CD4-positive, alpha-beta T cell treated with Interleukin-2 at 100 ng/mL for 4 hours (primary cell): ENCODE results near the gene SUDS3.
"Not testable (repeated sequence)": the region's sequence is repeated elsewhere in the genome, so short reads cannot be mapped to it uniquely, and the experiment has no call there.

ENCODE experiments used
- DNase-seq: peaks from one replicate; pipeline ENCODE4 v3.0.0-alpha.2; 2020; ENCODE audit warnings: low spot score

The SUDS3 gene

GRCh38 chr12:118376089-118377020 is at the start of gene SUDS3:
SUDS3 (plus strand) TSS chr12:118376555; CDS start chr12:118376692, 137 bp downstream.
- peak; percentile 94 for DNase-seq

GRCh38 chr12:118326991-118327390 is 49.4 kb upstream of the SUDS3 start:
- DNase-seq, result no peak

- no peak for DNase-seq
Measured at GRCh38 chr12:118327391-118327790, 49.0 kb upstream of the SUDS3 start.

GRCh38 chr12:118328486-118329330 is 47.6 kb upstream of the SUDS3 start:
- no peak for DNase-seq

- DNase-seq, result no peak
Measured at GRCh38 chr12:118330421-118331018, 45.8 kb upstream of the SUDS3 start.

- no peak for DNase-seq
Measured at GRCh38 chr12:118332511-118332910, 43.8 kb upstream of the SUDS3 start.

GRCh38 chr12:118334241-118334640 is 42.1 kb upstream of the SUDS3 start:
- no peak for DNase-seq

GRCh38 chr12:118334939-118335567 is 41.3 kb upstream of the SUDS3 start:
- no peak for DNase-seq

GRCh38 chr12:118336123-118336522 is 40.2 kb upstream of the SUDS3 start:
- no peak for DNase-seq

GRCh38 chr12:118337194-118337838 is 39.0 kb upstream of the SUDS3 start:
- no peak for DNase-seq

GRCh38 chr12:118342090-118342489 is 34.3 kb upstream of the SUDS3 start:
- DNase-seq, result no peak

GRCh38 chr12:118344829-118345228 is 31.5 kb upstream of the SUDS3 start:
- DNase-seq, result no peak

- no peak for DNase-seq
Measured at GRCh38 chr12:118345355-118345754, 31.0 kb upstream of the SUDS3 start.

- no peak for DNase-seq
Measured at GRCh38 chr12:118346895-118347294, 29.5 kb upstream of the SUDS3 start.

GRCh38 chr12:118347916-118348315 is 28.4 kb upstream of the SUDS3 start:
- no peak for DNase-seq

GRCh38 chr12:118350908-118351559 is 25.3 kb upstream of the SUDS3 start:
- DNase-seq, result no peak

GRCh38 chr12:118353721-118354120 is 22.6 kb upstream of the SUDS3 start:
- DNase-seq, result no peak

GRCh38 chr12:118354503-118354902 is 21.9 kb upstream of the SUDS3 start:
- DNase-seq, result not testable (repeated sequence)

GRCh38 chr12:118354903-118355302 is 21.5 kb upstream of the SUDS3 start:
- DNase-seq, result no peak

GRCh38 chr12:118355843-118356242 is 20.5 kb upstream of the SUDS3 start:
- DNase-seq, result no peak

- no peak for DNase-seq
Measured at GRCh38 chr12:118356809-118357256, 19.5 kb upstream of the SUDS3 start.
